CD4-positive, alpha-beta T cell treated with Interleukin-17A for 1 hour (primary cell): Measurements from ENCODE around the gene CA14.
"Not testable (repeated sequence)": the region's sequence is repeated elsewhere in the genome, so short reads cannot be mapped to it uniquely, and the experiment has no call there.

Source experiments
- DNase-seq: peaks from one replicate; pipeline ENCODE4 v3.0.0-alpha.2; 2020

The CA14 gene

GRCh38 chr1:150257624-150258585 is at the start of gene CA14:
Gene CA14, plus strand, starts transcription at chr1:150257774. Its CDS starts 355 bp downstream, at chr1:150258129.
- no peak for DNase-seq

GRCh38 chr1:150208460-150208859 is 49.1 kb upstream of the CA14 start:
- DNase-seq, result not testable (repeated sequence)

- no peak for DNase-seq
These were observed 47.5 kb upstream of the CA14 start for GRCh38 chr1:150210091-150210490.

GRCh38 chr1:150210706-150211105 is 46.9 kb upstream of the CA14 start:
- DNase-seq, result no peak

GRCh38 chr1:150212070-150212469 is 45.5 kb upstream of the CA14 start:
- DNase-seq, result no peak

GRCh38 chr1:150213170-150214098 is 44.1 kb upstream of the CA14 start:
- DNase-seq, result peak; percentile 93

GRCh38 chr1:150214099-150214756 is 43.3 kb upstream of the CA14 start:
- not testable (repeated sequence) for DNase-seq

- DNase-seq, result not testable (repeated sequence)
These were observed 41.7 kb upstream of the CA14 start for GRCh38 chr1:150215855-150216254.

- DNase-seq, result peak; percentile 53
These were observed 36.0 kb upstream of the CA14 start for GRCh38 chr1:150221552-150221951.

GRCh38 chr1:150224983-150225382 is 32.6 kb upstream of the CA14 start:
- DNase-seq, result no peak

- DNase-seq, result no peak
These were observed 32.0 kb upstream of the CA14 start for GRCh38 chr1:150225546-150225945.

GRCh38 chr1:150226486-150226885 is 31.1 kb upstream of the CA14 start:
- no peak for DNase-seq

- DNase-seq, result no peak
These were observed 30.3 kb upstream of the CA14 start for GRCh38 chr1:150227228-150227627.

- DNase-seq, result not testable (repeated sequence)
These were observed 29.3 kb upstream of the CA14 start for GRCh38 chr1:150228246-150228645.

- not testable (repeated sequence) for DNase-seq
These were observed 24.7 kb upstream of the CA14 start for GRCh38 chr1:150232921-150233320.

GRCh38 chr1:150233359-150234308 is 23.9 kb upstream of the CA14 start:
- DNase-seq, result peak; percentile 47

- DNase-seq, result no peak
These were observed 23.3 kb upstream of the CA14 start for GRCh38 chr1:150234309-150234565.

- DNase-seq, result peak; percentile 95
These were observed 22.8 kb upstream of the CA14 start for GRCh38 chr1:150234566-150235293.

- DNase-seq, result peak; percentile 46
These were observed 22.2 kb upstream of the CA14 start for GRCh38 chr1:150235294-150235851.

- peak; percentile 99 for DNase-seq
These were observed 21.5 kb upstream of the CA14 start, which contains the start of gene ANP32E for GRCh38 chr1:150235852-150236613. Gene ANP32E, minus strand, starts transcription at chr1:150236112. Its CDS starts 326 bp downstream, at chr1:150235786.
